NCI-H1417 treated with DMSO at 0.1 percent for 48 hours (cell line): ENCODE measurements around the gene EXOC4.

Experiments
- DNase-seq: peaks from one replicate; lab custom pipeline; 2025; lab: John Stamatoyannopoulos, UW

Gene EXOC4

DNA sequence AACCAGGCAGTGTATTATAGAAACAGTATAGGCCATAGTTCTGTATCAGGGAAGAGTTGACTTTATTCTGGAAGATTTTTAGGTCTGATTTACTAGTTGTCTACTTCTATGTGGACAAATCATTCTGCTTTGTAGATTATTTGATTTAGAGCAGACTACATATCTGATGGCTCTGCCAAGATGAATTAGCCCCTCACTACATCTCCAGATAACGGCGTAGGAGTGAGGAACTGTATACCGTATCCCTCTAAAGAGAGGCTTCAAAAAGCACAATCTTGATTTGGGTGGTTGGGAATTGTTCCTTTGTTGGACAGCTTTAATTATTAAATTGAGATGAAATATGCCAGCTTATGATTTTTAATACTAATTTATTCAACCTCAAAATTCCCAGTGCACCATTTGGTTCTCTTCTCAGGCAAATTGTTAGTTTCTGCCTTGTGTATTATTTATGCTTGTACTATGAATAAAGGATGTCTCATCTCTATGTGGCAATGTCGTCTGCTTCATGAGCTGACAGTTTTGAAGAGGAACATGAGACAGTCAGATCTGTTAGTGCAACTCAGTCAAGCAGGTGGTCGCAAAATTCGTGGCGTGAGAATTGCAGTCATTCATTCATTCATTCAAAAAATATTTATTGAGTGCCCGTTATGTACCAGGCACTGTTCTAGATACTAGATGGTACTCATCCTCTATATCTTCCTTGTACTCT lies 422.8 kb downstream of the EXOC4 start:
- DNase-seq, result no peak

DNA sequence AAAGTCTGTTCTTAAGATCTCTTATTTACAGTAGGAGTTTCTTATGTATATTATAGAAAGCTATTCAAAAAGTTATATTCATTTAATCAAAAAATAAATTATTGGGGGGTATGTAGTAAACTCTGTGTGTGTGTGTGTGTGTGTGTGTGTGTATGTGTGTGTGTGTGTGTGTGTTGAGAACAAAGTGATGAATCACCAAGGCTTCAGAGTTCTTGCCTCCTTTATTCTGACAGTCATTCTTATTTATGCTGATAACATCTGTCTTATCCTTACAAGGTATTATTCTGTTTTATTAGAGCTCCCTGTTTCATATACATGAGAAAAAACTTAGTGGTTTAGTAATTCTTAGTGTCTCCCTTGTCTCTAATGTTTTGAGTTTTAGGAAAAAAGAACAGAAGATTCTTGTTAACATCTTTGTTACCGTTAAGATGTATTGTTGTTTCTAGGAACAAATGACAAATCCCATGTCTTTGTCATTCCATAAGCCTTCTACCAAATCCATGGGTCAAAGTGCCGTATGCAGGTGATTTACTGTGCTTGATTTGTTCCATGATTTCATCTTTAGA lies 424.0 kb downstream of the EXOC4 start:
- no peak for DNase-seq

DNA sequence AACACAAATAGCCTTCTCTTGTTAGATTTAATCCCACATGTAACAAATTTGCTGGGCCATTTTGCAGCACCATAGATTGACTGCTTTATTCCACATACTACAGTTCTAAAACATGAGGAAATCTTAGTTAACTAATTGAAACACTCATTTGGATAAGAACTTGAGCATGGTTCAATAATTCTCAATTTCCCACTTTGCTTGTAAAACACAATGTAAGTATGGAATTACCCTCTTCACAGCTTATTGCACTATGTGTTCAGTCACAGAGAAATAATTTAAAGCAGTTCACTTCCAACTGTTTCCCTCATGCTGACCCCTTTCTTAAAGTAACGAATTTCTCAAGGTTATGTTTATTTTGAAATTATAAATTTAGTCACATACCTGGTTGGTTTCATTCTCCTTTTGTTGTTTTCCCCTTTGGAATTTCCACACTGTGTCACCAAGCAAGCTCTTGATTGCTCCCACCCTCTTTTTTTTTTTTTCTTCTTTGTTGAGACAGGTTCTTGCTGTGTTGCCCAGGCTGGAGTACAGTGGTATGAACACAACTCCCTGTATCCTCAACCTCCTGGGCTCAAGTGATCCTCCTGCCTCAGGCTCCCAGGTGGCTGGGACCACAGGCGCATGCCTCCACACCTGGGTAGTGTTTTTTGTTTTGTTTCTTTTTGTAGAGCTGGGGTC lies 425.4 kb downstream of the EXOC4 start:
- no peak for DNase-seq

DNA sequence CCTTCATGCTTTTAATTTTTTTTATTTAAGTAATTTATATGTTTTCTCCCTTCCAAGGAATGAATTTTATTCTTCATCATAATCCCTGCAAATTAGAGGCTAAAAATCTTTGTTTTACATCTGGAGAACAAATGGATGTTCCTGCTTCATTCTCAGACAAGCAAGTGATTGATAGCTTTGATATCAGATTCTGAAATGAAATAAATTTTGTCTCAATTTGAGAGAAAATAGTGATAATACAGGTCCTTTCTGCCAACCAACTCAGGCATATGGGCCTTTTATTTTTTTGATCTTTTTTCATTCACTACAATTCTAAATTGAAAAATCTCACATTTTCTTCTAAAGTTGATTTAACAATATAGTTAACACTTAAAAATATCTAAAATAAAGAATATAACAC lies 427.1 kb downstream of the EXOC4 start:
- DNase-seq, result no peak

DNA sequence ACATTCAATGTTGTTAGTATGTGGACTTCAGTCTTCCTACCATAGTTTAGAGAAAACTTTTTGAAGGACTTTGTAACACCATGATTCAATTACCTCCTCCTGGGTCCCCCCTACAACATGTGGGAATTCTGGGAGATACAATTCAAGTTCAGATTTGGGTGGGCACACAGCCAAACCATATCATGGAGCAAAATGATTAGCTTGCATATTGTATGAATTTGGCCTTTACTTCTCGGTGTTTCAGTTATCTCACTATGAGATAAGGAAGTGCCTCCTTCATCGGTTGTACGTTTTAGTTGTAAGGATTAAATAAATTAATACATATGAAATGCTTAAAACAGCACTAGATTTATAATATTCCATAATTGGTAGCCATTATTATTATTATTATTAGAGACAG lies 428.7 kb downstream of the EXOC4 start:
- DNase-seq, result no peak

DNA sequence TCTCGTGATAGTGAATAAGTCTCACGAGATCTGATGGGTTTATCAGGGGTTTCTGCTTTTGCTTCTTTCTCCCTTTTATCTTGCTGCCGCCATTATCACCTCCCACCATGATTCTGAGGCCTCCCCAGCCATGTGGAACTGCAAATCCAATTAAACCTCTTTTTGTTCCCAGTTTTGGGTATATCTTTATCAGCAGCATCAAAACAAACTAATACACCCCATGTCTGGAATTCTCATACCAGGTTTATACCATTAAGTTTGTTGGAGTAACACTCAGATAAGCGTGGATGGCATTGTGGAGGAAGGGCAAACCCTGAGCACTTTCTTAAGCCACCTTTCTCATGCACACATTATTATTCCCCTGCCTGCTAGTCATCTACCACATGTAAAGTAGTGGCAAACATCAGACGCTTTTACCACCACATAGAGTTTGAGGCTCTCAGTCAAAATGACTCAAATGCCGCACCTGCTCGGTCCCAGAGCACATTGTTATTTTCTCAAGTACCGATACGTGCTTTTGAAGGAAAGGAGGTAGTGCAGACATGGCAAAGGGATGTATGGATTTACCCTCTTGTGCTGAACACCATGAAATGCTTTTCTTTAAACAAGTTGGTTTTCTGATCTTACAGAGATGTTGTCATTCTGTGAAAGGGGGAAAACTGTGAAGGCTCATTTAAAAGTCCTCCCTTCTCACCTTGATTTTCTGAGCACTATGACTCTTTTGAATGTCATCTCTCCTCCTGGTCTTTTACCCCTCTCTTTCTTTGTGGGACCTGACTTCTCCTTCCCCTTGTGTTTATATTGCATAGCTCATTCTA lies 429.7 kb downstream of the EXOC4 start:
- DNase-seq, result no peak

DNA sequence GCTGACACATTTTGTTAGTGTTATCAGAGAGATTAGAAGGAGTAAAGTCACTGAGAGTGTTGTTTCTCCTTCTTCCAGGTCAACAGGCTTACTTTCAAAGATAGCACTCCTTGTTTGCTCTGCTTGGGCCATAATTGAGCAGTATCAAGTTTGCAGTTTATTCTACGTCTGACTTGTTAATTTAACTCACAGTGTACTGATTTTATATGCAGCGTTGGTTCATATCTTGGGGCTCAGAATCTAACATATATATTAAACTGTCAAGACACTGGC lies 430.2 kb downstream of the EXOC4 start:
- no peak for DNase-seq

DNA sequence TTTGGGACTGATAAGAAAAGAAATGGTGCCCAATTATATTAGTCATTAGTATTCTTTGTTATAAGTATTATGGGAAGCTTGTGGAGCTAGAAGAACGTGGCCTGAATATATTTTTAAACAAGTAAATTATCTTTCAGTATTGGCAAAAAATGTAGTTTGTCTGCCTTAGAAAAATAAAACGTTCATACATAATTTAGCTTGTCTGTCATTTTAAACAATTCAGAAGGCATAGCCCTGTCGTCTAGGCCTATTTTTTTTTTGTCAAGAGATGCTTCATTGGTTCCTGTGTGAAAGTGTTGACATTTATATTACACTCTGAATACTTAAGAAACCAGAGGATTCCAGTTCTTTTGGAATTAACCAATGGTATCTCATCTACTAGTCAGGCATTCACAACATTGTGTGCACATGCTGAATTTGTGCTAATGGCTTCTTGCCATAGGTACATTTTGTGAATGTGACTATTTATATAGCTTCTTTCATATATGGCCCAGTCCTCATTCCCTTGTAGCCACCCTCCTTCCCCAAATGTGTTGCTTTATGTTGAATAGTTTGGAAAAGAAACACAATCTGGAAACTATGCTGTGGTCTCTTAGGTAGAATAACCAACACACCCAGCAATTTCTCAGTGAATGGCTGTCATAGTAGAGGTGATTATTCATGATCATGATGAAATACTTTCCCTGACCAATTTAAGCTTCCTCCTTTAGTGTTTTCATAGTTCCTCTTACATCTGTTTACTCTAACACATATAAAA lies 435.8 kb downstream of the EXOC4 start:
- DNase-seq, result no peak

DNA sequence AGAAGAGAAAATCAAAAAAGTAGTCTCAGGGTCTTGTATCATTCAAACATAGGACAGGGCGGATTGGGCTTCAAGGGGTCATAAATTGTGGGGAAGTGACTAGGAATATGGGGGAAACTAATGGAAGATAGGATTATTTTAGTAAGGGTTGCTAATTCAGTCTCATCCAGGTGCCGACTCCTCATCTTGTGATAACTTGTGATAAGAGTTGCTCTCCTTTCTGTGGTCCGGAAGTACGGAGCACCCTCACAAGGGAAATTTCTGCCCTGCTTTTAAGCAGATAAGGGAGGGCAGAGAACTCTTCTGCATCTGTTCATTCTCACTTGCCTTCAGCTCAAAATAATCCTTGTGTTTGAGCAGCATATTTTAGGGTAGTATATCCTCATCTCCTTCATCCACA lies 437.9 kb downstream of the EXOC4 start:
- no peak for DNase-seq

DNA sequence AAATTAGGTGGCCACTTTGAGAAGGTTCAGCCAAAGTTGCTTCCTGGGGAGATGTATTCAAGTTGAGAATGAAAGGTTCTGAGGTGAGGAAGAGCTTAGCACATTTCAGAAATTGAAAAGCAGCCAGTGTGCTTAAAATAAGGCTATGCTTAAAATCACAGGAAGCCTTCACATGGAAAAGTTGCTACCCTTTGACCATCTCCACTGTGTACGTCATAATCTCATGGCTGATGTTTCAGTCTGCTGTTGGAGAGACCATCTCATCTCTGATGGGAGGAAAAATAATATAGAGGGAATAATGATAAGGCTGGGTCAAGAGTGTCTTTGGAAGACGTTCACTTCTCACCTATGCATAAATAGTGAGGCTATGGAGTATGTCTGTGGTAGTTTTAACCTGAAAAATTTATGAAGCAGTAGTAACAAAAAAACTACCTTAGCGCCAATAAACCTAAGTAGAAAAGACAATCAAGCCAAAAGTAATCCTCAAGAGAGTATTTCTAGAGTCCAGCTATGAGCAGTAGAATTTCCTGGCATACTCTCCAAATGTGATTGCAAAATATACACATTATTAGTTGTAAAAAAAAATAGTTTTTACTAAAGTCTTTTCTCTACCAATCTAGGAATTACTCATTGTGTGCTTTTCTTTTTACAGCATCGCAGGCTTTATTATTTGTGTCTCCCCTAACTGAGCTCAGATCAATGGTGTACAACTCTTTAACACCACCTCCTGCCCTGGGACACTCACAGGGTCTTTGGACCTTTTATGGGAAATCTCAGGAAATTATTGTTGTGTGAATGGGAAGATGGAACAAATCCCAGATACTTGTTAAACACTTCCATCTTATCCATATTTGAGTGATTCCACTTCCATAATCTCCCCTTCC lies 439.1 kb downstream of the EXOC4 start:
- DNase-seq, result no peak

DNA sequence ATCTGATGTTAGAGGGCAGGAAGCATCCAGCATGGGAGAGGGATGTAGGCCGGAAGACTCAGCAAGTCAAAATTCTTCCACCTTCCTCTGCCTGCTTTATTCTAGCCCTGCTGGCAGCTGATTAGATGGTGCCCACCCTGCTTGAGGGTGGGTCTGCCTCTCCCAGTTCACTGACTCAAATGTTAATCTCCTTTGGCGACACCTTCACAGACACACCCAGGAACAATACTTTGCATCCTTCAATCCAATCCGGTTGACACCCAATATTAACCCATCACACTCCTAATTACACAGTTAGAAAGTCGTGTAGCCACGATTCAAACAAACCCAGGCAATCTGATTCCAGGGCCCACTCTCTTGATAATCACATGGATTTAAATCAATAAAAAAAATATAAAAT lies 440.4 kb downstream of the EXOC4 start:
- no peak for DNase-seq

DNA sequence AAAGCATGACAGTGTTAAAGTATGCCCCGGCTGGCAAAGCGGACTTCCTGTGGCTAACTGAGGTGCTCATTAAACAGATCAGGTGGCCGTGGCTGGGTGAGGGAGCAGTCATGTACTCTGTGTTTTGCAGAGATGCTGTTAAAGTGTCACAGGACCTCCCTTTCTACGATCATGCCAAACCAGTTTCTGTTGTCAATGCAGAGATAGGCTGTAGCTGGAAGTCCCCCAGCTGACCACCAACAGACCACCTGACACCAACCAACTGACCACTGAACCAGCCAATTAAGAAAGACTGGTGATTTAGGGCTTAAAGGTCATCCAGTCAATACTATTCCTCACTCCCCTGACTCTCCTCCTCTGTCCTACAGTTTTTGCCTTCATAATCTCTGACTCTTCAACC lies 443.2 kb downstream of the EXOC4 start:
- DNase-seq, result no peak

DNA sequence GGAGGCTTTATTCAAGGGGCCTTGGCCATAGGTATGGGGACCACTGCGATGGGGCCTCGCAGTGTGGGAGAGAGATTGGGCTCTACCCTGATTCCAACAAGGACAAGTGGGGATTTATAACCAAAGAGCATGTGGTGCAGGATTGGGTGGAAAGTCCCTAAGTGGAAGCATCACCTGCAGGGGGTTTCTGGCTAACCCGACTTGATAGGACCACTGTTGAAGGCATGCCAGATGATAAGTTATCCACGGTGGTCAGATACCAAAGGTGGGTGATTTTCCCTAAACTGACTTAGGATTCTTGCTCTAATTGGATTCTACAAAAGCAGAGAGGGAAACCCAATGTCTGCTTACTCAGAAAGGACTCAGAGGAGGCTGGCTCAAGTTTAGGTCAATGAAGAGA lies 444.7 kb downstream of the EXOC4 start:
- no peak for DNase-seq

DNA sequence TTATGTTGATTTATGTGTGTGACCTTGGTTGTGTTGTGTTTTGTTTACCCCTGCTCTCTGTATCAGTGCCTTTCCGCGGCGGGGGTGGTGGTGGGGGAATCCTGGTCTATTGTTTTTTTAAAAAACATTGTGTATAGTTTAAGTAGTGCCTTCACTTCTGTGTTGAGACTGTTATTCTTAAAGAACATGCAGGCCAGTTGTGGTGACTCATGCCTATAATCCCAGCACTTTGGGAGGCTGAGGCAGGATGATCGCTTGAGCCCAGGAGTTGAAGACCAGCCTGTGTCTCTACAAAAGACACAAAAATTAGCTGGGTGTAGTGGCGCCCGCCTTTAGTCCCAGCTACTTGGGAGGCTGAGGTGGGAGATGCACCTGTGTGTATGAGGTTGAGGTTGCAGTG lies 445.2 kb downstream of the EXOC4 start:
- no peak for DNase-seq

DNA sequence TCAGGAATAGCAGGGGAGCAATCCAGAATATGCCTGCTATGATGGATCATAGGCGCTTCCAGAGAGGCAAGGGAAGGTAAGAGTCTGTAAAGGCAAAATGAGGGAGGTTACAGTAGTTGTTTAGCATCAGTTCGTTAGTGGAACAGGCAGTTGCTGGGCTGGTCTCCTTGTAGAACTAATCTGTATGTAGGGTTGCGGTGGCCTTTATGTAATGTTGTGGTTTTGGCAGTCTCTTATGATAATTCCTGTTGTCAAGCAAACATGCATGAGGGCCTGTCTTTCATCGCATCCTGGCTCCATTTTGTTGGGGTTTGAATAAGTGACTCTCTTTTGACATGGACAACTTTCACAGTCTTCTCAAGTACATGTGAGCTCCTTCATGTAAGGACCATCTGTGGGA lies 446.5 kb downstream of the EXOC4 start:
- DNase-seq, result no peak

DNA sequence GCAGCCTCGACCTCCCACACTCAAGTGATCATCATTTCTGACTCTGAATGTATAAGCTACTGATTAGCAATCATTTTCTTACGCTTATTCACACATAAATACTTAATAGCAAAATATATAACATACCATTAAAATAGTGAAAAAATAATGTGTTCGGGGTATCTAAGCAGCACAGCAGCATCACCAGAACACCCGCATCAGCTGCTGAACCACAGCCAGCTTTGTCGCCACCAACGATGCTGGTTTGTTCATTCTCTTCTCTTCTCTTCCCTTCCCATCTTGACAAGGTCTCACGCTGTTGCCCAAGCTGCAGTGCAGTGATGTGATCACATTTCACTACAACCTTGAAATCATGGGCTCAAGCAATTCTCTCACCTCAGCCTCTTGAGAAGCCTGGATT lies 449.2 kb downstream of the EXOC4 start:
- DNase-seq, result no peak

DNA sequence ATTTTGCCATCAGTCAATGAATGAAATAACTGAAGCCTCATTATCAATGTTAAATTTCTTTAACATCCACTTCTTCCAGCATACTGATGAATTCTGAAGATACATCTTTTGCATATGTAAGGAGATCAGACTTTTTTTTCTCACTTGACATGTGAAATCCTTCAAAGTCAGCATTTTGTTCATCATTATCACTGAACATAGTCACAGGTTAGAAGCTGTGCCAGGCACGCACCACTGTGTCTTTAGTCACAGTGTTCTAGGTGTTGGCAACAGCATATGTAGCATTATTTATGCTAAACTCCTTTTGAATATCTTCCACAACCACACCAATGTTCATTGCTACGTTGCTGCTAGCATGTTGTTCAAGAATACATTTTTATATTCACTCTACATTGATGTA lies 450.1 kb downstream of the EXOC4 start:
- no peak for DNase-seq

DNA sequence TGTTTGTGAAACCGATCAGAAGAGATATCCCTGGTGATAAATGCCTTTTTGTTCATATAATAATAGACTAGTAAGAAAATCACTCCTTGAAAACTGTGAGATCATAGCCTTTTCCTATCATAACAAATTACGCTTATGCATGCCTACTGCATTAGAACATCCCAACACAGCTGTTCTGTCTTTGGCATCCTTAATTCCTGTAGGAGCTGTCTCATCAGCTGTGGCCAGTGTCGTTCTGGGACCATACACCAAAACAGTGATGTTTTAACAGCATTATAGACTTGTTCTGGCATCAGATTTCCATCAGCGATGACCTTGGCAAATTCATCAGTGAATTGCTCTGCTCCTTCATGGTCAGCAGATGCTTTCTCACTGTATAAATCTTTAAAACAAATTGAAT lies 450.7 kb downstream of the EXOC4 start:
- no peak for DNase-seq

DNA sequence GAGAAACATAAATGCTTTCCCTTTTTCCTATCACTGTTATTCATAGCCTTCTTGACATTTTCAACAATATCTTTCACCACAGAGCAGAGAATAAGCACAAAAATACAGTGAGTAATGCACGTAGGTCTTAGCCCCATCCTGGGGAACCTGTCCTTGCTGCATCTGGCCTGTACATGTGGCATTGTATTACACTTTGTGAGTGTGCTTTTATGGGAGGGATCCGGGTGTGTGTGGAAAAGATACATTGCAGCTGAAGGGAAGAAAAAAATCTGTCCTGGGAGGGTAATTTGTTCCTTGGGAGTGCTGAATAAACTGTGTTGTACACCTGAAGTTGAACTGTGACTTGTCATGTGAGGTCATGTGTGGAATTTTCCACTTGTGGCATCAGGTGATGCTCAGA lies 451.6 kb downstream of the EXOC4 start:
- DNase-seq, result no peak

DNA sequence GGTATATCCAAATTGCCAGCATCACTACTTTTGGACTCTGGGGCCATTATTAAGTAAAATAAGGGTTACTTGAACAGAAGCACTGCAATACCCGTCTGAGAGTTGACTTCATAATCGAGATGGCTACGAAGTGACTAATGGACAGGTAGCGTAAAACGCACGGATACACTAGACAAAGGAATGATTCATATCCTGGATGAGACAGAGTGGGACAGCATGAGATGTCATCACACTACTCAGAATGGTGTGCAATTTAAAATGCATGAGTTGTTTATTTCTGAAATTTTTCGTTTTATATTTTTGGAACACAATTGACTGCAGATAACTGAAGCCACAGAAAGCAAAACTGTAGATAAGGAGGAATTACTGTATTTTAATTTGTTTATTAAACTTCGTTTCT lies 452.7 kb downstream of the EXOC4 start:
- no peak for DNase-seq

DNA sequence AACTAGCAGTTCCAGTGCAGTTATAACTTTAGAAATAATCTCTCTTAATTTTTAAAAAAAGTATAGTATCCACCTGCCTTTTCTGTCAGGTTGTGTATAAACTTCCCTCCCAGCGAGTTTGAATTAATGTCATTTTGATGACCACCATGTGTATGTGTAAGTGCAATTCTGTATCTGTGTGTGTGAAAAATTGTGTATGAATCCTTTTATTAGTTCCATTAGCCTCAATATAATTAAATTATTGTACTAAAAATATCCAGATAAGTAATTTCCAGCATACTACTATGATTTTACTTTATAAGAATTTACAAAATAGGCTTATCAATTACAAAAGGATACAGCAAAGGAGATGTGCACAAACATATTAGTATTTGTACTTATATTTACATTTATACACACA lies 453.1 kb downstream of the EXOC4 start:
- no peak for DNase-seq
